Measurements from ENCODE around the gene FGF21. TPM values are rescaled to one million over a fixed set of nuclear protein-coding genes. Genes with fewer than 3 reads are reported as not detected.
A peak's percentile ranks its signal among the peaks of the same experiment; 100 is the strongest.

FGF21 gene
- total RNA-seq, 2 experiments from 2014 or later, result not detected

DNA sequence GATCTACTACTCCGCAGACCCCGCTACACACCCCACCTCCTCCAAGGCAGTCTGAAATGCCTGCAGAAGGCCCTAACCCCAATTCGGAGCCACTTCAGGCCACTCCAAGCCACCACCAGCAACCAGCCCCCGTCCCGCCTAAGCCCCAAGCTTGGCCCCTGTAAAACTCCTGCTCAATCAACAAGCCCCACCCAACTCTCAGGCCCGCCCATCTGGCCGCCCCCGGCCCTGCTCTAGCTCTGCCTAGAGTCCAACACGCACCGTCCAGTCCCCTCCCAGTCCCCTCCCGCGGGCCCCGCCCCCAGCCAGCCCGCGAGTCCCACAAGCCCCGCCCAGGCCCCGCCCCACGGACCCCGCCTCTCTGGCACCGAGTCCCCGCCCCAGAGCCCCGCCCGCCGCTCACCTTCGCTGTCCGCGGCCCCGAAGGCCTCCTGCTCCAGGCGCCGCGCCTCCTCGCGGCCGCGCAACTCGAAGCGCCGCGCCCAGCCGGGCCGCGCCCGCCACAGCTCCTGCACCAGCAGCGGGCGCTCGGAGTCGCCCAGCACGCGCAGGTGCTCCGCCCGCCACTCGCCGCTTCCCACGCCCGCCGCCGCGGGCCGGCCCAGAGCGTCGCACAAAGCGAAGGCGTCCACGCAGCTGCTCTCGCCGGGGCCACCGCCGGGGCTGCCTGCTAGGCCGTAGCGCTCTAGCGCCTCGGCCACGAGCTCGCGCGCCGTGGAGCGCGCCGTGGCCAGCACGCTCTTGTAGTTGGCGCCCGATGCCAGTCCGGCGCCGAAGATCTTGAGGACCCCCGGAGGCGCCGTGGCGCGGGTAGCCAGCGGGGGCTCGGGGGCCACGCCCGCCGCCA lies 16.5 kb upstream of the FGF21 start:
- CTCF ChIA-PET, result interaction anchor here (0.6 to 2.1 kb wide), 13 partner anchors 9 to 130 kb away, joined by 3 to 9 read pairs (median 4); partner anchors contain the start of genes CA11 and IZUMO1

GRCh38 chr19:48739404-48740163 lies 15.7 kb upstream of the FGF21 start:
- Mint-ChIP-seq H3K9me3 (no peaks in the 10 kb centered on the region), H3K27ac (no peak overlapping the region), H3K36me3 (ENCODE audit: low read depth) (no peaks in the 10 kb centered on the region), H3K4me1 (peaks cover 34% of the 10 kb centered on the region), H3K4me3 (no peak overlapping the region), H3K27me3 (peaks cover 17% of the 10 kb centered on the region)
- CTCF ChIA-PET, result interaction anchor here (0.8 to 2.1 kb wide), 12 partner anchors 8 to 94 kb away, joined by 3 to 9 read pairs (median 4); partner anchors contain the start of genes CA11 and IZUMO1
- POLR2A ChIA-PET, result no interaction called here
- DNase-seq, result no peak

More for the DNA sequence above, 16.5 kb upstream of the FGF21 start:
- H3K36me3 Mint-ChIP-seq (ENCODE audit: low read depth), result no peaks in the 10 kb centered on the region
- peaks cover 17% of the 10 kb centered on the region for H3K27me3 Mint-ChIP-seq
- DNase-seq, result peak; percentile 91
- H3K4me3 Mint-ChIP-seq, result peak overlapping the region; percentile 48
- peaks cover 34% of the 10 kb centered on the region for H3K4me1 Mint-ChIP-seq
- POLR2A ChIA-PET, result no interaction called here
- no peaks in the 10 kb centered on the region for H3K9me3 Mint-ChIP-seq
- H3K27ac Mint-ChIP-seq, result peak overlapping the region; percentile 31

DNA sequence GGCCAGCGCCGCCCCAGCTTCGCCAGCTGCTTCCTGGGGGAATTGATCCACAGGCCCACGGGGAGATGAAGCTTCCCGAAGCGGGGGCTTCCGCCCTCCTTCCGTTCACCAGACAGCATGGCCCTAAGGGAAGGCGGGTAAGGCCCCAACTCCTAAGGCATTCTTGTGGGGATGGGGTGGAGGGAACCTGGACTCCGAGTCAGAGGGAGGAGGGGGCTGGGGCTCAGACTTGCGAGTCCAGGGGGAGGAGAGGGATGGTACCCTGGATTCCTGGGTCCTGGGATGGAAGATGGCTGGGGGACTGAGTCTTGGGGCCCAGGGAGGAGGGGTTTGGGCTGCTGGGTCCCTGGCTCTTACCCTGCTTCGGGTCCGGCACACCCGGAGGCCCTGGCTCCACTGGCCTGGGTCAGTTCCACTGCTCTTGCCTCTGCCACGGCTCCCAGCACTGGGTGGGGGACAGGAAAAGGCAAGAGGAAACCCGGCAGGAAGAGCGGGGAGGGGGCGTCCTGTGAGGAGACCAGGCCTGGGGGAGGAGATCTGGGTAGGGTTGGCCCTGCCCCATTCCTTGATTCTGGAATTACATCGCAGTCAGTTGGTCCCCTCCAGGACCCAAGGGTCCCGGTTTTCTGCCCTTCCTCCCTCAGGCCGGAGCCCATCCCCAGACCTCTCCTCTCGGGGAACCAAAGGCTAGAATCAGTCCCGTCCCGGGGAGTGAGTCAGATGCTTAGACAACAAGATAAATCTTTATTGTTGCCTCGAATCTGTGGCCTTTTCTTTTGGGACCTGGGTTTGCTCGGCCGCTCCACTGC lies 15.0 kb upstream of the FGF21 start, which contains the start of gene RASIP1:
TSS of gene RASIP1 (minus strand) at position 447 of the 809 bp plus-strand sequence. CDS start at position 119, 328 bp downstream.
- ChIA-PET CTCF (interaction anchor here (1.9 kb wide), 1 partner anchor 24 kb away, joined by 4 read pairs; no protein-coding TSS in a partner anchor), POLR2A (interaction anchor here (0.5 kb wide), 1 partner anchor 46 kb away, joined by 4 read pairs; no protein-coding TSS in a partner anchor)
- no peak within 1 kb of the TSS for H3K27ac Mint-ChIP-seq
- no peak for DNase-seq
- no peaks in the 10 kb centered on the region for H3K9me3 Mint-ChIP-seq
- peaks cover 34% of the 10 kb centered on the region for H3K4me1 Mint-ChIP-seq
- no peaks in the 10 kb centered on the region for H3K36me3 Mint-ChIP-seq (ENCODE audit: low read depth)
- H3K27me3 Mint-ChIP-seq, result peaks cover 17% of the 10 kb centered on the region
- H3K4me3 Mint-ChIP-seq, result no peak within 1 kb of the TSS

GRCh38 chr19:48741129-48741999 lies 14.0 kb upstream of the FGF21 start:
- POLR2A ChIA-PET, result interaction anchor here (0.5 kb wide), 1 partner anchor 47 kb away, joined by 4 read pairs; no protein-coding TSS in a partner anchor
- Mint-ChIP-seq H3K9me3 (no peaks in the 10 kb centered on the region), H3K4me1 (peaks cover 43% of the 10 kb centered on the region), H3K36me3 (ENCODE audit: low read depth) (no peaks in the 10 kb centered on the region), H3K4me3 (no peak overlapping the region), H3K27me3 (peaks cover 21% of the 10 kb centered on the region), H3K27ac (no peak overlapping the region)
- CTCF ChIA-PET, result no interaction called here
- no peak for DNase-seq

- H3K4me1 Mint-ChIP-seq, result peaks cover 44% of the 10 kb centered on the region
- no peaks in the 10 kb centered on the region for H3K36me3 Mint-ChIP-seq (ENCODE audit: low read depth)
- H3K27me3 Mint-ChIP-seq, result peaks cover 21% of the 10 kb centered on the region
- CTCF ChIA-PET, result no interaction called here
- H3K27ac Mint-ChIP-seq, result no peak overlapping the region
- POLR2A ChIA-PET, result no interaction called here
- H3K4me3 Mint-ChIP-seq, result no peak overlapping the region
- no peak for DNase-seq
- H3K9me3 Mint-ChIP-seq, result no peaks in the 10 kb centered on the region
Measured at GRCh38 chr19:48742096-48742495, 13.2 kb upstream of the FGF21 start.

DNA sequence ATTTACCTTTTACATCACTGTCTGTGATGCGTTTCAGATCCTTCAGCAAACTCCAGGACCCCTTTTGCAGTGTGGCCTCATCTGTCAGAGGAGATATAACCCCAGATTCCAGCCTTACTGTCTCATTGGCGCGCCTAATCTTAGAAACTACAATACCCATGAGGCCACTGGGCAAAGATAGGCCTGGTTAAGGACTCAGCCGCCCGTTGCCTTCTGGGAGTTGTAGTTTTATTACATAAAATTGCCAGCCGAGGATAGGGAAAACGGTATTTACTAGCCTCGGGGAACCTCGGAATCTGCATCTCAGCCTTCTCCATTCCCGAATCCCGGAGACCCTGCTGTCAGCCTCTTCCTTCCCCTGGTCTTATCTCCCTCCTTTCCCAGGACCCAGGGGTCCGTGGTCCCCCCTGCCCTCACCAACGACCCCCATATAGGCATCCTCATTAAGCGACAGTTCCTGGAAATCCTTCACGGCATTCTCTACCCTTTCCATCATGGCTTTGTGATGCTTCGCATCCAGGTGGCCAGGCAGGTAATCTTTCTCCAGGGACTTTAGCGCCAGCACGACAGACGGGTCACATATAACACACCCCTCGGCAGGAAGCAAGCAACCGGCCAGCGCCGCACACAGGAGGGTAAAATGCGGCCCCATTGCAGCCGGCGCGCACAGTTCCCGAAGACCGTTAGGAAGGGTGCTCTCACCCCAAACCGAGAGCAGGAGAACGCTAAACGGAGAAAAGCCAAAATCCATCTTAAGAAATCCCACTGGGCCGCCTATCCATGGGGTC lies 9.9 kb upstream of the FGF21 start:
- POLR2A ChIA-PET, result no interaction called here
- peak; percentile 67 for DNase-seq
- Mint-ChIP-seq H3K36me3 (ENCODE audit: low read depth) (no peaks in the 10 kb centered on the region), H3K27me3 (peaks cover 16% of the 10 kb centered on the region), H3K27ac (no peak overlapping the region), H3K4me3 (no peak overlapping the region), H3K4me1 (peaks cover 25% of the 10 kb centered on the region), H3K9me3 (no peaks in the 10 kb centered on the region)
- CTCF ChIA-PET, result no interaction called here

DNA sequence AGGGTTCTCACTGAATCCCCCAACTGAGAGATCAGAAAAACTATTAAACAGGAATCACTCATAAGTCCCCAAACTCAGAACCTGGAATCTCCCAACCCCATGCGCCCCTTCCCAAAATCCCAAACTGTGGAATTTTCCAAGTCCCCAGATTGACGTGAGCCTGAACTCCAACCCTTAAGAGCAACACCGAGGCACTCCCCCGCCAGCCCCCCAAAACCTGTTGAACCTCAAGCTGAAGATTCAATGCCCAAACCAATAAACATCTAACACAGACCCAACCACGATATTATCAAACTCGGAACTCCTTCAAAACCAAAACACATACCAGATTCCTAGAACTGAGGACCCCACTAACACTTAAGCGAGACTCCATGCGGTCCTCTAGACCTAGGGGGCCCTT lies 9.2 kb upstream of the FGF21 start:
- ChIA-PET CTCF (interaction anchor here (1.2 kb wide), 1 partner anchor 225 kb away, joined by 5 read pairs; no protein-coding TSS in a partner anchor), POLR2A (no interaction called here)
- Mint-ChIP-seq H3K4me3 (no peak overlapping the region), H3K4me1 (peaks cover 23% of the 10 kb centered on the region), H3K36me3 (ENCODE audit: low read depth) (no peaks in the 10 kb centered on the region), H3K27ac (no peak overlapping the region), H3K9me3 (no peaks in the 10 kb centered on the region), H3K27me3 (peaks cover 15% of the 10 kb centered on the region)
- no peak for DNase-seq

DNA sequence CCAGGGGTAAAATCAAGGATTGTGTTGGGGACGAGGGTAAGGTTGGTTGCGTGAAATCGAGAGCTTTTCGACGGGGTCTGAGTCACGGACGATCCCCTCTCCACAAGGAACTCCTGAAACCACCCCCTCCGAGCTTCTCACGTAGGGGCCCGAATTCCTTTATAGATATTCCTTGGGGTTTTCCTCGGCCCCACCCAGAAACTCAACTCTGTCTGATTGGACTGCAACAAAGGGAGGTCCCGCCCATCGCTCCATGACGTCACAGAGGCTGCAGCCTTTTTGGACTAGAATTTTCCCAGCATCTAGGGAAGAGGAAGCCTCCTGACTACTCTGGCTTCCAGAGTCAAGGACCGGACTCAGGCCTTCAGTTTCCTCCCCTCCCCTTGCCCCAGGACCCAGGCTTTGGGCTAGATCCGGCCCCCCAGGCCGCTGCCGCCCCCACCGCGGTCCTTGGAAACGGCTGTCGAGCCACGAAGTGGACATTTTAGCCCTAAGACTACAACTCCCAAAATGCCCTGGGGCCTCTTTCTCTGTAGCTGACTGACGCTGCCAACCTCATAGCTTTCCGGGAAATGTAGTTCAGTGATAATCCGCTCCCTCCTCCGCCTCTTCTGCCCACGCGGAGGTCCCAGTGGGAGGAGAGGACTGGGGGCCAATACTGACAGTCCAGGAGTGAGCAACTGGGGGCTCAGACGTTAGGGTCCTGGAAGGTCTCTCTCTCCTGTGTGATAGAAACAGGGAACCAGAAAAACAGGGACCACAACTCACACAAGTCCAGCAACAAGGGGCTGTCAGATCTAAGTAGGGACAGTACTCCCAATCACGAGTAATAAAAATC lies 8.4 kb upstream of the FGF21 start, which contains the start of gene IZUMO1:
TSS of gene IZUMO1 (minus strand) at position 172 of the 838 bp plus-strand sequence. CDS start 1,050 bp downstream, outside the sequence.
- peak within 1 kb of the TSS; percentile 34 for H3K4me3 Mint-ChIP-seq
- ChIA-PET POLR2A (no interaction called here), CTCF (interaction anchor here (0.7 to 2.2 kb wide), 4 partner anchors 8 to 224 kb away, joined by 3 to 9 read pairs (median 4); partner anchors contain the start of gene BCAT2)
- H3K4me1 Mint-ChIP-seq, result peaks cover 19% of the 10 kb centered on the region
- H3K36me3 Mint-ChIP-seq (ENCODE audit: low read depth), result no peaks in the 10 kb centered on the region
- H3K9me3 Mint-ChIP-seq, result no peaks in the 10 kb centered on the region
- DNase-seq, result peak; percentile 65
- no peak within 1 kb of the TSS for H3K27ac Mint-ChIP-seq
- H3K27me3 Mint-ChIP-seq, result peaks cover 15% of the 10 kb centered on the region

- no peaks in the 10 kb centered on the region for H3K9me3 Mint-ChIP-seq
- H3K36me3 Mint-ChIP-seq (ENCODE audit: low read depth), result no peaks in the 10 kb centered on the region
- peaks cover 30% of the 10 kb centered on the region for H3K27me3 Mint-ChIP-seq
- no peak for DNase-seq
- H3K27ac Mint-ChIP-seq, result no peak overlapping the region
- POLR2A ChIA-PET, result no interaction called here
- no peak overlapping the region for H3K4me3 Mint-ChIP-seq
- CTCF ChIA-PET, result no interaction called here
- peaks cover 35% of the 10 kb centered on the region for H3K4me1 Mint-ChIP-seq
Measured at GRCh38 chr19:48749571-48750198, 5.6 kb upstream of the FGF21 start.

GRCh38 chr19:48750351-48750750 lies 5.0 kb upstream of the FGF21 start:
- no peak for DNase-seq
- POLR2A ChIA-PET, result no interaction called here
- no peak overlapping the region for H3K27ac Mint-ChIP-seq
- H3K4me1 Mint-ChIP-seq, result peaks cover 35% of the 10 kb centered on the region
- H3K36me3 Mint-ChIP-seq (ENCODE audit: low read depth), result no peaks in the 10 kb centered on the region
- no peak overlapping the region for H3K4me3 Mint-ChIP-seq
- peaks cover 33% of the 10 kb centered on the region for H3K27me3 Mint-ChIP-seq
- CTCF ChIA-PET, result no interaction called here
- H3K9me3 Mint-ChIP-seq, result no peaks in the 10 kb centered on the region
